ENCODE data around the gene PGPEP1.

PGPEP1 gene

DNA sequence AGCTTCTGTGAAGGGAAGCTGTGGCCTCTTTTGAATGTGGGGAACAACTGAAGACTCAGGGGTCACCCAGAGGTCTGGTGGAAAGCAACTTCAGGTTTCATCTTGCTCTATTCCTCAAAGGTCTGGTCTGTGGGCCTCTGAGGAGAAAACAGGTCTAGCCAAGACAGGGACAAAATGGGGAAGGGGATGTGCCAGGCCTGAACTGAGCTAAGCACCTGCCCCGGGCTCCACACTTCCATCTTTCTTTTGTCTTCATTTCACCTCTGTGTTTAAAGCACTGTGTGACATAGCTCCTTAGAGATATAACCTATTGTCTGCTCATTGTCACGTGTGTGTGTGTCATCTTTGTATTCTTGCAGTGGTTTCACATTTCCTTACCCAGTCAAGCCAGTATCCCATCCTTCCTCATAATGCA lies 25.6 kb downstream of the PGPEP1 start:
- TF ChIP-seq, protein P1, sequence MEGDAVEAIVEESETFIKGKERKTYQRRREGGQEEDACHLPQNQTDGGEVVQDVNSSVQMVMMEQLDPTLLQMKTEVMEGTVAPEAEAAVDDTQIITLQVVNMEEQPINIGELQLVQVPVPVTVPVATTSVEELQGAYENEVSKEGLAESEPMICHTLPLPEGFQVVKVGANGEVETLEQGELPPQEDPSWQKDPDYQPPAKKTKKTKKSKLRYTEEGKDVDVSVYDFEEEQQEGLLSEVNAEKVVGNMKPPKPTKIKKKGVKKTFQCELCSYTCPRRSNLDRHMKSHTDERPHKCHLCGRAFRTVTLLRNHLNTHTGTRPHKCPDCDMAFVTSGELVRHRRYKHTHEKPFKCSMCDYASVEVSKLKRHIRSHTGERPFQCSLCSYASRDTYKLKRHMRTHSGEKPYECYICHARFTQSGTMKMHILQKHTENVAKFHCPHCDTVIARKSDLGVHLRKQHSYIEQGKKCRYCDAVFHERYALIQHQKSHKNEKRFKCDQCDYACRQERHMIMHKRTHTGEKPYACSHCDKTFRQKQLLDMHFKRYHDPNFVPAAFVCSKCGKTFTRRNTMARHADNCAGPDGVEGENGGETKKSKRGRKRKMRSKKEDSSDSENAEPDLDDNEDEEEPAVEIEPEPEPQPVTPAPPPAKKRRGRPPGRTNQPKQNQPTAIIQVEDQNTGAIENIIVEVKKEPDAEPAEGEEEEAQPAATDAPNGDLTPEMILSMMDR (IDR thresholded peaks at IDR 0.05; ENCODE audit: unreplicated experiment in 3 of 3), result no peak
- Mint-ChIP-seq H3K9me3 (no peaks in the 10 kb centered on the region), H3K27ac (peak overlapping the region; percentile 97 to 100 (median 99)), H3K4me3 (no peak overlapping the region), H3K4me1 (peaks cover 24% of the 10 kb centered on the region), H3K36me3 (ENCODE audit: low read depth) (peaks cover 10% of the 10 kb centered on the region), H3K27me3 (ENCODE audit: low read depth) (no peaks in the 10 kb centered on the region)

DNA sequence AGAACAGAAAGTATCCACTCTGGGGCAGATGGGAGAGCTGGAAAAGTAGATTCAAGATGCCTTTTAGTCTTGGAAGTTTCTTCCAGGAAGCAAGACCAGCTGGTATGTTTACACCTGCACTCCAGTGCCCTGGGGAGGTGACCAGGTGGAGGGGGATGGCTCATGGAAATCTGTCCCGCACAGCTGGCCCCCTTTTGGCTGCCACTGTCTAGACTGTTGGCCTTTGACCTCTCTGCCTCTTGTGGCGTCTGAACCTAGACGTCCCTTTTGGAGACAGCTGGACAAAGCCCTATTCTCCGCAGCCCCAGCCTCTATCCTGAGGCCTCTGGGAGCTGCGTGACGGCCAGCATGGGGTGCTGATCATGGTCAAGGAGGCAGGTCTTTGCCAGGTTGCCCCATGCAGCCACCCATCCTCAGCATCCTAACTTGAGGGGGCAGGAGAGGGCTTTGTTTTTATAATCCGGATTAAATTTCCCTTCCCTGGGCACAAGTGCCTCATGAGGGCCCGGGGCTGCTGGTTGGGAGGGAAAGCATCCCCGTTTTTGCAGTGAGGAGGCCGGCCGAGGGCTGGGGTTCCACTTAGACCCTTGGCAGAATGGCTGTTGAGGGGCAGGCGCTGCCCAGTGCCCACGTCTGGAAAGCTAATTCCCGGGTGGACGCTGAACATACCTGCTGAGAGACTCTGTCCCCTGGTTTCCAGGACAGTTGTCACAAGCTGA lies 28.3 kb downstream of the PGPEP1 start:
- no peaks in the 10 kb centered on the region for H3K9me3 Mint-ChIP-seq
- TF ChIP-seq, protein P1 (IDR thresholded peaks at IDR 0.05; ENCODE audit: unreplicated experiment in 3 of 3), result no peak
- no peaks in the 10 kb centered on the region for H3K27me3 Mint-ChIP-seq (ENCODE audit: low read depth)
- H3K27ac Mint-ChIP-seq, result peak overlapping the region; percentile 23 to 64 (median 24)
- H3K36me3 Mint-ChIP-seq (ENCODE audit: low read depth), result peaks cover 4% of the 10 kb centered on the region
- H3K4me1 Mint-ChIP-seq, result peaks cover 26% of the 10 kb centered on the region
- no peak overlapping the region for H3K4me3 Mint-ChIP-seq

DNA sequence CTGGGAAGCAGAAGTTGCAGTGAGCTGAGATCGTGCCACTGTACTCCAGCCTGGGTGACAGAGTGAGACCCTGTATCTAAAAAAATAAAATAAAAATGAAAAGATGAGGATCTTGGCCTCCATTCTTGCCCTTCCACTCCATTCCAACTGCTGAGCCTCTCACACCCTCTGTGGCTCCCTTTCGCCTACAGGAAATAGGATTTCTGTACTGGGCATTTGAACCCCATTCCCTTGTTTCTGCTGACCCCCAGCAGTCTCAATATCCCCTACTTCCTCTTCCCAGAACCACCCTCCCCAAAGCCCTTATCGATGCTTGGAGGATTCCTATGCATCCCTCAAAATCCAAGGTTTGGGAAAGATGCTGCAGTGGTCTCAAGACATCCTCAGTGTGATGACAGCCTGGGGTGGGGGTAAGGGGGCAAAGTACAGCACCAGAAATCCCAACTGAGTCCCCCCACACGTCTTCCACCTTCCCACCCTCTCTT lies 33.1 kb downstream of the PGPEP1 start:
- no peaks in the 10 kb centered on the region for H3K27me3 Mint-ChIP-seq (ENCODE audit: low read depth)
- peaks cover 19% of the 10 kb centered on the region for H3K4me1 Mint-ChIP-seq
- peak overlapping the region; percentile 44 to 91 (median 78) for H3K27ac Mint-ChIP-seq
- H3K36me3 Mint-ChIP-seq (ENCODE audit: low read depth), result no peaks in the 10 kb centered on the region
- H3K4me3 Mint-ChIP-seq, result no peak overlapping the region
- H3K9me3 Mint-ChIP-seq, result no peaks in the 10 kb centered on the region
- TF ChIP-seq, protein P1 (IDR thresholded peaks at IDR 0.05; ENCODE audit: unreplicated experiment in 3 of 3), result no peak

DNA sequence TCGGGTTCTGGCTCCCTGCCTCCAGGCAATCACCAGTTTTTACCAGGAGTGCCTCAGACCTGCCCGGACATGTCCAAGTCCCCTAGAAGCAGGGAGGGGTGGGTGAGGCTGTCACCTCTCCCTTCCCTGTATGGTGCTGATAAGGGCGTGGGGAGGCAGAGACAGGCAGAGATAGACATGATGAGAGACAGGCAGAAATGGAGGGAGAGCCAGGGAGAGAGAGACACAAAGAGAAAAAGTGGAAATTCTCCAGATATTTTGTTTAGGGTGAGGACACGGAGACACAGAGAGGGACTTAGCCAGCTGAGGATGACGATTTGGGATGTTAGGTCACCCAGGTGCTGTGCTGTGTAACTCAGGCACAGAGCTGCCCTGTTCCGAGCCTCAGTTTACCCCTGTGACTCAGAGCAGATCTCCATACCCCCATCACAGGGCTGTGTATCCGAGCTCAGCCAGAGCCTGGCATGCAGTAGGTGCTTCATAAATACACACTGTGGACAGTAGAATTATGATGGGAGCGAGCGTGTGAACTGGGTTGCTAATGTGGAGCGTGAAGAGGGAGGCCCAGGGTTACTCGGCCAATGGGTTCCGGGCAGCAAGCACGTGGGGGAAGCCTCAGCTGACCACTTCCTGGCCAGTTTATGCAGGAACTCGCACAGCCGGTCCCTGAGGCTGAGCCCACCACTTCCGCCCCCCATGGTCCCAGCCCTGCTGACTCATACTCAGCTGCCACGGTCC lies 33.7 kb downstream of the PGPEP1 start:
- TF ChIP-seq, protein P1 (IDR thresholded peaks at IDR 0.05; ENCODE audit: unreplicated experiment in 3 of 3), result no peak
- Mint-ChIP-seq H3K9me3 (no peaks in the 10 kb centered on the region), H3K27me3 (ENCODE audit: low read depth) (no peaks in the 10 kb centered on the region), H3K4me1 (peaks cover 19% of the 10 kb centered on the region), H3K4me3 (no peak overlapping the region), H3K36me3 (ENCODE audit: low read depth) (no peaks in the 10 kb centered on the region), H3K27ac (peak overlapping the region; percentile 44 to 91 (median 78))

DNA sequence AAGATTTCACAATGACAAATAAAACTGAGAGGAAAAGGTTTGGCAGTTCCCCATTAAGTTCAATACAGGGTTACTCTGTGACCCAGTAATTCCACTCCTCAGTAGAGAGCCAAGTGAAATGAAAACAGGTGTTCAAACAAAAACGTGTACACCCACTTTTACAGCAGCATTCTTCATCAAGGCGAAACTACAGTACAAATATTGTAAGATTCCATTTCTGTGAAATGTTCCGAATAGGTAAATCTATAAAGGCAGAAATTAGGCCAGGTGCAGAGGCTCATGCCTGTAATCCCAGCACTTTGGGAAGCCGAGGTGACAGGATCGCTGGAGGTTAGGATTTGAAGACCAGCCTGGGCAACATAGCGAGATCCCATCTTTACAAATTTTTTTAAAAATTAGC lies 36.6 kb downstream of the PGPEP1 start:
- Mint-ChIP-seq H3K27me3 (ENCODE audit: low read depth) (no peaks in the 10 kb centered on the region), H3K4me1 (peaks cover 21% of the 10 kb centered on the region), H3K27ac (peak overlapping the region; percentile 61 to 88 (median 61)), H3K4me3 (no peak overlapping the region), H3K36me3 (ENCODE audit: low read depth) (no peaks in the 10 kb centered on the region), H3K9me3 (no peaks in the 10 kb centered on the region)
- TF ChIP-seq, protein P1 (IDR thresholded peaks at IDR 0.05; ENCODE audit: unreplicated experiment in 3 of 3), result no peak
